ENCODE data around the gene CCDC3. TPM values are rescaled to one million over a fixed set of nuclear protein-coding genes. Genes with fewer than 3 reads are reported as not detected.

Gene CCDC3
- polyA plus RNA-seq, 2 of the 4 experiments (the other 2 are of a cell fraction) = 0.58 to 0.94 TPM

- WGBS (ENCODE audit: missing lambda C conversion rate) = 61% methylated on average over 4 of the region's 4 CpGs
- no peak for DNase-seq (ENCODE audit: low read depth in 1 of 2, low spot score in 1 of 2)
- FAIRE-seq = no peak
- Histone ChIP-seq H3K9me3 (no peaks in the 10 kb centered on the region), H3K4me3 (no peak overlapping the region), H3K27ac (no peak overlapping the region), H3K4me2 (no peak overlapping the region), H3K4me1 (0 out of 3 replicates have a peak, but pooled peaks cover 3% of the 10 kb centered on the region)
- ChIA-PET POLR2A (no interaction called here), CTCF (interaction anchor here (1.1 to 1.5 kb wide), 3 partner anchors 10 to 159 kb away, joined by 4 to 9 read pairs (median 5); no protein-coding TSS in a partner anchor)
- TF ChIP-seq HEYL (CRISPR knock-in tag; IDR thresholded peaks at IDR 0.05) (no peak), E2F6 (IDR thresholded peaks at IDR 0.05; ENCODE audit: borderline replicate concordance, low read depth) (no peak), RCOR1 (IDR thresholded peaks at IDR 0.05; ENCODE audit: low read depth, low read length) (no peak), EP300 (IDR thresholded peaks at IDR 0.05) (no peak), HDAC2 (IDR thresholded peaks at IDR 0.05) (no peak), GATA3 (IDR thresholded peaks at IDR 0.05; ENCODE audit: borderline replicate concordance) (no peak), NR3C1 (IDR thresholded peaks at IDR 0.05) (no peak), CBX8 (IDR thresholded peaks at IDR 0.05) (no peak), TFCP2L1 (CRISPR knock-in tag; IDR thresholded peaks at IDR 0.05) (no peak), JUN (IDR thresholded peaks at IDR 0.05) (no peak), FOXS1 (CRISPR knock-in tag; IDR thresholded peaks at IDR 0.05) (no peak), MAZ (IDR thresholded peaks at IDR 0.05; ENCODE audit: borderline replicate concordance, low read depth, low read length) (no peak), FOSL2 (IDR thresholded peaks at IDR 0.05) (no peak), FOSL2 (CRISPR knock-in tag; IDR thresholded peaks at IDR 0.05) (no peak), FOSB (CRISPR knock-in tag; IDR thresholded peaks at IDR 0.05) (no peak), POLR2AphosphoS2 (conservative IDR thresholded peaks at IDR 0.05; ENCODE audit: low read length) (no peak), HMGXB4 (CRISPR knock-in tag; IDR thresholded peaks at IDR 0.05; ENCODE audit: borderline replicate concordance) (no peak), HES2 (IDR thresholded peaks at IDR 0.05) (no peak), BCL3 (IDR thresholded peaks at IDR 0.05) (no peak)
- ATAC-seq = no peak
Measured at GRCh38 chr10:12916587-12916986, 84.9 kb downstream of the CCDC3 start.

GRCh38 chr10:12915637-12916168 lies 85.8 kb downstream of the CCDC3 start:
- FAIRE-seq (no peak), ATAC-seq (no peak), DNase-seq (ENCODE audit: low read depth in 1 of 2, low spot score in 1 of 2) (no peak)
- WGBS (ENCODE audit: missing lambda C conversion rate) = 100% methylated on average over 2 of the region's 3 CpGs
- POLR2A ChIA-PET = no interaction called here
- Histone ChIP-seq H3K4me3 (no peak overlapping the region), H3K4me2 (no peak overlapping the region), H3K9me3 (no peaks in the 10 kb centered on the region), H3K27ac (no peak overlapping the region), H3K4me1 (0 out of 3 replicates have a peak, but pooled peaks cover 3% of the 10 kb centered on the region)
- CTCF ChIA-PET = interaction anchor here (0.7 to 1.5 kb wide), 3 partner anchors 9 to 763 kb away, joined by 3 to 9 read pairs (median 4); no protein-coding TSS in a partner anchor
- TF ChIP-seq PBX3 (IDR thresholded peaks at IDR 0.05) (no peak), SMC3 (IDR thresholded peaks at IDR 0.05) (no peak), GATA3 (IDR thresholded peaks at IDR 0.05; ENCODE audit: borderline replicate concordance) (no peak), PHF8 (IDR thresholded peaks at IDR 0.05; ENCODE audit: borderline replicate concordance, low read depth) (no peak), JUN (IDR thresholded peaks at IDR 0.05) (no peak), MAX (IDR thresholded peaks at IDR 0.05) (no peak), HES2 (IDR thresholded peaks at IDR 0.05) (no peak), RAD21 (conservative IDR thresholded peaks at IDR 0.05 in 1 of 2, IDR thresholded peaks at IDR 0.05 in 1 of 2) (no peak), HOXB5 (CRISPR knock-in tag; IDR thresholded peaks at IDR 0.05) (no peak), HMGXB4 (CRISPR knock-in tag; IDR thresholded peaks at IDR 0.05; ENCODE audit: borderline replicate concordance) (no peak), NR3C1 (IDR thresholded peaks at IDR 0.05) (no peak), ATOH8 (CRISPR knock-in tag; IDR thresholded peaks at IDR 0.05; ENCODE audit: low read depth) (no peak), CEBPB (IDR thresholded peaks at IDR 0.05) (no peak), FOSB (CRISPR knock-in tag; IDR thresholded peaks at IDR 0.05) (no peak), MAFK (IDR thresholded peaks at IDR 0.05; ENCODE audit: partially characterized antibody) (no peak), POLR2A (IDR thresholded peaks at IDR 0.05; ENCODE audit: low read length) (no peak), HOXB13 (CRISPR knock-in tag; IDR thresholded peaks at IDR 0.05; ENCODE audit: low read depth) (no peak), MAZ (IDR thresholded peaks at IDR 0.05; ENCODE audit: borderline replicate concordance, low read depth, low read length) (no peak)
